H7 (cell line): ENCODE measurements around the gene SHROOM3. TPM values are rescaled to one million over a fixed set of nuclear protein-coding genes. Genes with fewer than 3 reads are reported as not detected.

Source experiments
- DNase-seq: peaks from one replicate; pipeline ENCODE4 v3.0.0; 2012
- H3K27me3 ChIP-seq: 2 replicates; pipeline ENCODE4 v1.6.0; 2011; ENCODE audit warnings: mild to moderate bottlenecking, low read length; ENCODE audit not compliant: control insufficient read depth, insufficient read depth
- H3K36me3 ChIP-seq: replicated peaks from 2 replicates; pipeline ENCODE4 v1.5.1; 2011; ENCODE audit warnings: low read length; ENCODE audit not compliant: control insufficient read depth, insufficient read depth
- H3K4me3 ChIP-seq: 2 replicates; pipeline ENCODE4 v1.5.1; 2011; ENCODE audit warnings: low read depth, mild to moderate bottlenecking, control low read depth, low read length, moderate library complexity; ENCODE audit not compliant: insufficient read depth
- total RNA-seq: library from RNA; depleted of rRNA; stranded (reverse); fragments of >200 nt; shearing (Covaris generic); gene quantifications from 2 replicates; pipeline ENCODE4 v1.2.3, GENCODE V29; 2014

SHROOM3 gene
- total RNA-seq, 1 experiment from 2014 or later, result 52.8 TPM

GRCh38 chr4:76655566-76656479, 220.8 kb downstream of the SHROOM3 start:
- H3K27me3 ChIP-seq, result no peaks in the 10 kb centered on the region
- H3K36me3 ChIP-seq, result no peaks in the 10 kb centered on the region
- no peak overlapping the region for H3K4me3 ChIP-seq
- DNase-seq, result no peak

- no peak for DNase-seq
Measured at GRCh38 chr4:76657443-76657842, 222.4 kb downstream of the SHROOM3 start.

GRCh38 chr4:76658231-76659102, 223.4 kb downstream of the SHROOM3 start:
- DNase-seq, result no peak
- H3K27me3 ChIP-seq, result no peaks in the 10 kb centered on the region
- no peak overlapping the region for H3K4me3 ChIP-seq
- no peaks in the 10 kb centered on the region for H3K36me3 ChIP-seq

More at GRCh38 chr4:76657443-76657842, 222.4 kb downstream of the SHROOM3 start:
- Histone ChIP-seq H3K36me3 (no peaks in the 10 kb centered on the region), H3K4me3 (no peak overlapping the region), H3K27me3 (no peaks in the 10 kb centered on the region)

GRCh38 chr4:76659103-76659490, 224.1 kb downstream of the SHROOM3 start:
- H3K4me3 ChIP-seq, result no peak overlapping the region
- DNase-seq, result no peak
- no peaks in the 10 kb centered on the region for H3K36me3 ChIP-seq
- no peaks in the 10 kb centered on the region for H3K27me3 ChIP-seq

GRCh38 chr4:76663824-76664223, 228.8 kb downstream of the SHROOM3 start:
- no peak for DNase-seq
- H3K4me3 ChIP-seq, result no peak overlapping the region

GRCh38 chr4:76665153-76665552, 230.1 kb downstream of the SHROOM3 start:
- no peak for DNase-seq
- Histone ChIP-seq H3K36me3 (no peaks in the 10 kb centered on the region), H3K27me3 (no peaks in the 10 kb centered on the region), H3K4me3 (no peak overlapping the region)

More at GRCh38 chr4:76663824-76664223, 228.8 kb downstream of the SHROOM3 start:
- no peaks in the 10 kb centered on the region for H3K36me3 ChIP-seq
- H3K27me3 ChIP-seq, result no peaks in the 10 kb centered on the region

- Histone ChIP-seq H3K36me3 (no peaks in the 10 kb centered on the region), H3K27me3 (no peaks in the 10 kb centered on the region), H3K4me3 (no peak overlapping the region)
- DNase-seq, result no peak
Measured at GRCh38 chr4:76665721-76666120, 230.7 kb downstream of the SHROOM3 start.

GRCh38 chr4:76666944-76667532, 232.0 kb downstream of the SHROOM3 start:
- Histone ChIP-seq H3K4me3 (no peak overlapping the region), H3K27me3 (no peaks in the 10 kb centered on the region), H3K36me3 (no peaks in the 10 kb centered on the region)
- no peak for DNase-seq

GRCh38 chr4:76670631-76671030, 235.6 kb downstream of the SHROOM3 start:
- no peak for DNase-seq
- H3K36me3 ChIP-seq, result no peaks in the 10 kb centered on the region
- no peaks in the 10 kb centered on the region for H3K27me3 ChIP-seq
- no peak overlapping the region for H3K4me3 ChIP-seq

GRCh38 chr4:76673362-76673761, 238.3 kb downstream of the SHROOM3 start:
- DNase-seq, result no peak
- Histone ChIP-seq H3K36me3 (no peaks in the 10 kb centered on the region), H3K4me3 (no peak overlapping the region), H3K27me3 (no peaks in the 10 kb centered on the region)

GRCh38 chr4:76674983-76675382, 240.0 kb downstream of the SHROOM3 start:
- no peak for DNase-seq
- Histone ChIP-seq H3K27me3 (no peaks in the 10 kb centered on the region), H3K36me3 (no peaks in the 10 kb centered on the region), H3K4me3 (no peak overlapping the region)

- DNase-seq, result no peak
- Histone ChIP-seq H3K36me3 (no peaks in the 10 kb centered on the region), H3K4me3 (no peak overlapping the region), H3K27me3 (no peaks in the 10 kb centered on the region)
Measured at GRCh38 chr4:76677571-76678326, 242.7 kb downstream of the SHROOM3 start.

GRCh38 chr4:76679691-76680090, 244.7 kb downstream of the SHROOM3 start:
- no peaks in the 10 kb centered on the region for H3K36me3 ChIP-seq
- H3K4me3 ChIP-seq, result no peak overlapping the region
- H3K27me3 ChIP-seq, result no peaks in the 10 kb centered on the region
- no peak for DNase-seq

GRCh38 chr4:76680952-76681351, 245.9 kb downstream of the SHROOM3 start:
- DNase-seq, result no peak
- no peaks in the 10 kb centered on the region for H3K27me3 ChIP-seq
- H3K36me3 ChIP-seq, result no peaks in the 10 kb centered on the region
- H3K4me3 ChIP-seq, result no peak overlapping the region
